Transverse colon (tissue), 4 donors: ENCODE results near the gene COLEC12. TPM values are rescaled to one million over a fixed set of nuclear protein-coding genes. Genes with fewer than 3 reads are reported as not detected.

Experiments used
- DNase-seq: peaks from one replicate; pipeline ENCODE4 v3.0.0-alpha.2; 2019
- H3K27ac ChIP-seq, 4 donors: fragments of 200-600 bp; sonication (generic); 2 replicates each; pipeline ENCODE4 v1.5.1; 2016 to 2018; ENCODE audit warnings: inconsistent platforms in 4 of 4
- H3K27me3 ChIP-seq: fragments of 200-600 bp; sonication (generic); 2 replicates; pipeline ENCODE4 v1.5.1; 2017; ENCODE audit warnings: inconsistent platforms
- H3K36me3 ChIP-seq, 4 donors: fragments of 200-600 bp; sonication (generic); 2 replicates each; pipeline ENCODE4 v1.5.1; 2017 to 2019; ENCODE audit warnings: inconsistent platforms in 4 of 4
- H3K4me1 ChIP-seq, 4 donors: fragments of 200-600 bp; sonication (generic); 2 replicates each; pipeline ENCODE4 v1.5.1; 2017 to 2020; ENCODE audit warnings: inconsistent platforms in 4 of 4
- H3K4me3 ChIP-seq, 4 donors: fragments of 200-600 bp; sonication (generic); 1 replicate in 1 of 4; 2 replicates in 3 of 4; pipeline versions ENCODE4 v1.5.1 to v1.6.1; 2017 to 2019; ENCODE audit warnings: inconsistent platforms in 4 of 4
- H3K9me3 ChIP-seq, 2 donors: fragments of 200-600 bp; sonication (generic); 2 replicates each; pipeline ENCODE4 v1.5.1; 2017 to 2019; ENCODE audit warnings: inconsistent platforms in 2 of 2
- CTCF ChIP-seq, 5 experiments: fragments of 200-600 bp in 3 of 5; fragments of 450-650 bp in 2 of 5; sonication (generic) in 3 of 5; IDR thresholded peaks; 1 replicate in 2 of 5; 2 replicates in 3 of 5; pipeline ENCODE4 v1.5.1; 2016 to 2017; ENCODE audit warnings: antibody characterized with exemption in 5 of 5, inconsistent platforms in 3 of 5, mild to moderate bottlenecking in 2 of 5, moderate library complexity in 1 of 5
- EP300 ChIP-seq: sonication (generic); formaldehyde crosslinking; IDR thresholded peaks from one replicate; pipeline ENCODE4 v1.6.1; 2017; ENCODE audit warnings: antibody characterized with exemption, low read depth
- POLR2A ChIP-seq: fragments of 450-650 bp; IDR thresholded peaks from one replicate; pipeline ENCODE4 v1.6.1; 2016; ENCODE audit warnings: antibody characterized with exemption, mild to moderate bottlenecking, moderate library complexity
- POLR2AphosphoS5 ChIP-seq, 3 donors: sonication (generic); formaldehyde crosslinking; IDR thresholded peaks; one replicate each; pipeline ENCODE4 v1.6.1; 2016; ENCODE audit warnings: antibody characterized with exemption in 3 of 3
- WGBS, 2 donors: methylation state at CpG; one replicate each; pipeline ENCODE4 v1.1.5; 2018; ENCODE audit warnings: low coverage in 1 of 2; 5-methylcytosine and 5-hydroxymethylcytosine counted together
- in situ Hi-C, 4 donors: fragments of 200-750 bp; cut with MboI; loops; one replicate each; pipeline versions ENCODE4 v1.15.0 to v1.15.1; 2017; ENCODE audit warnings: low sequenced_read_pairs in 3 of 4, low pct_ligation_motif_present in 1 of 4, low pct_unique_long_range_greater_than_20kb in 1 of 4
- intact Hi-C: fragments of 100-400 bp; cut with DNase I; formaldehyde crosslinking; loops from one replicate; pipeline ENCODE4 v1.15.1; 2023; ENCODE audit warnings: low total_unique reads
- total RNA-seq, 4 donors: library from RNA; depleted of rRNA; stranded (reverse); fragments of >200 nt; gene quantifications; one replicate each; pipeline ENCODE4 v1.1.0, GENCODE V29; 2016

The COLEC12 gene
- total RNA-seq, 4 donors from 2014 or later = 1.4 to 7.8 (median 2.8) TPM

DNA sequence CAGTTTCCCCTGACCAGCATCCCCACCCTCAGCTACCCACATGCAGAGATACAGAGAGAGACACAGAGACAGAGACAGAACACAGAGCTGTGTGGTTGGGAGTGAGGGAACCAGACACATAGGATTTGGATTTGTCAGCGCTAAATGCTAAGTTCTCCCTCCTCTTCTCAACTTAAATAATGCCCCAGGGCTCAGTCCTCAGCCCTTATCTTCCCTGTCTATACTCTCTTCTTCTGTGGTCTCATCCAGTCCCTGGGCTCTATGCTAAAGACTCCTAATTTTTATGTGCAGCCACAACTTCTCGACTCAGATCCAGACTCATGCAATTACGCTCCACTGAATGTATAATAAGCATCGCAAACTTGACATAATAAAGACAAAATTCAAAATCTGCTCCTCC lies 47.1 kb downstream of the COLEC12 start:
- Histone ChIP-seq H3K9me3 (no peaks in the 10 kb centered on the region), H3K4me3 (no peak overlapping the region), H3K4me1 (peaks cover 6 to 16% (median 8%) of the 10 kb centered on the region in 4 donors), H3K27ac (no peak overlapping the region), H3K36me3 (no peaks in the 10 kb centered on the region), H3K27me3 (no peaks in the 10 kb centered on the region)
- DNase-seq = no peak
- 88 to 93% methylated on average over 3 to 4 of the region's 4 CpGs for WGBS, 2 donors
- intact Hi-C loops (no loop called here), in situ Hi-C loops (no loop called here)
- TF ChIP-seq POLR2AphosphoS5 (IDR thresholded peaks at IDR 0.05) (no peak), CTCF (IDR thresholded peaks at IDR 0.05) (no peak), EP300 (no peak), POLR2A (no peak)

DNA sequence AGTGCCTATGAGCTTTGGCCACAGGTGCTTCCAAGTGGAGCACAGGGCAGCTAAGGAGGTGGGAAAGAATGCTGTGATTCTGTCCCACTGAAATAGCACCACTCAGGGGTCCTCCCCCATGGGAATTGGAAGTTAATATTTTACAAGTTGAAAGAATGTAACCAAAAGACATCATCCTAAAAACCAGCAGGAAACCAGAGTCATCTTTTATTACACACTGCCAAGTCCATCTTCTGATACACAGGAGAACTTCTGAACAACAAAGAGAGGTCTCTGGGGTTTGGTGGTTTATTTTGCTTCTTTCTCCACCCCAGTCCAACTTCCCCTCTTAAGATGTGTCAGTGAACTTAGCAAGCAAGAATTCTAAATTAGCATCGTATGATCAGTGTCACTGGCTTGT lies 47.7 kb downstream of the COLEC12 start:
- intact Hi-C loops = no loop called here
- no peaks in the 10 kb centered on the region for H3K36me3 ChIP-seq
- H3K9me3 ChIP-seq = no peaks in the 10 kb centered on the region
- H3K4me3 ChIP-seq = no peak overlapping the region
- 63 to 68% methylated on average over 1 of the region's 1 CpG for WGBS, 2 donors
- no peak for DNase-seq
- H3K4me1 ChIP-seq = peaks cover 6 to 10% (median 8%) of the 10 kb centered on the region in 4 donors
- no peak for TF ChIP-seq EP300
- no peak for TF ChIP-seq POLR2A
- no peak for TF ChIP-seq POLR2AphosphoS5 (IDR thresholded peaks at IDR 0.05)
- no peak for TF ChIP-seq CTCF (IDR thresholded peaks at IDR 0.05)
- H3K27ac ChIP-seq = no peak overlapping the region
- no peaks in the 10 kb centered on the region for H3K27me3 ChIP-seq
- in situ Hi-C loops = no loop called here

DNA sequence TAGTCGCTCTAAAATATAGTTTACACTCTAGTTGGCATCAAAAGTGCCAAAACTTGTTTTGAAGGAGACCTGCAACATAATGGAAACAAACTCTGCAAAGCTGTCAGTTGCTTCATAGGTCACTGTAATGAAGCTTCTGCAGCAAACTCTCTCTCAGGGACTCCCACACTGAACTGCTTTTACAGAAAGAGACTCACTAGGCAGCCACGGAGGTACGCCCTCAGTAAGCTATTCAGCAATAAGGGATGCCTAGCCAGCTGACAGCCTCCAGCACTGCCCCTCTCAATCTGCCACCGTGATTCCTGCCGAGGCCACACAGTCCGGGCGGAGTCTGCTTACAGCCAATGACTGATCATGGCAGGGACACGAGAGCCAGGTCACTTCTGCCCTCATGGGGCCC lies 51.1 kb downstream of the COLEC12 start:
- DNase-seq = no peak
- in situ Hi-C loops (no loop called here), intact Hi-C loops (no loop called here)
- no peaks in the 10 kb centered on the region for H3K27me3 ChIP-seq
- H3K36me3 ChIP-seq = no peaks in the 10 kb centered on the region
- H3K27ac ChIP-seq = no peak overlapping the region
- TF ChIP-seq POLR2A (no peak), POLR2AphosphoS5 (IDR thresholded peaks at IDR 0.05) (no peak), CTCF (IDR thresholded peaks at IDR 0.05) (no peak), EP300 (no peak)
- H3K4me3 ChIP-seq = no peak overlapping the region
- H3K4me1 ChIP-seq = no peaks in the 10 kb centered on the region
- no peaks in the 10 kb centered on the region for H3K9me3 ChIP-seq
- WGBS, 2 donors = 0 to 33% methylated on average over 1 to 8 of the region's 8 CpGs

- Histone ChIP-seq H3K4me3 (no peak overlapping the region), H3K36me3 (no peaks in the 10 kb centered on the region), H3K27ac (no peak overlapping the region), H3K27me3 (no peaks in the 10 kb centered on the region), H3K9me3 (no peaks in the 10 kb centered on the region), H3K4me1 (no peaks in the 10 kb centered on the region)
- in situ Hi-C loops (no loop called here), intact Hi-C loops (no loop called here)
- WGBS, 2 donors = 44 to 47% methylated on average over 4 to 5 of the region's 5 CpGs
- TF ChIP-seq POLR2AphosphoS5 (IDR thresholded peaks at IDR 0.05) = no peak
- no peak for TF ChIP-seq EP300
- no peak for TF ChIP-seq POLR2A
- TF ChIP-seq CTCF (IDR thresholded peaks at IDR 0.05) = no peak
- DNase-seq = no peak
These were observed 52.2 kb downstream of the COLEC12 start for GRCh38 chr18:448116-448790.
